Measurements from ENCODE around the gene TNFAIP8.

TNFAIP8 gene

DNA sequence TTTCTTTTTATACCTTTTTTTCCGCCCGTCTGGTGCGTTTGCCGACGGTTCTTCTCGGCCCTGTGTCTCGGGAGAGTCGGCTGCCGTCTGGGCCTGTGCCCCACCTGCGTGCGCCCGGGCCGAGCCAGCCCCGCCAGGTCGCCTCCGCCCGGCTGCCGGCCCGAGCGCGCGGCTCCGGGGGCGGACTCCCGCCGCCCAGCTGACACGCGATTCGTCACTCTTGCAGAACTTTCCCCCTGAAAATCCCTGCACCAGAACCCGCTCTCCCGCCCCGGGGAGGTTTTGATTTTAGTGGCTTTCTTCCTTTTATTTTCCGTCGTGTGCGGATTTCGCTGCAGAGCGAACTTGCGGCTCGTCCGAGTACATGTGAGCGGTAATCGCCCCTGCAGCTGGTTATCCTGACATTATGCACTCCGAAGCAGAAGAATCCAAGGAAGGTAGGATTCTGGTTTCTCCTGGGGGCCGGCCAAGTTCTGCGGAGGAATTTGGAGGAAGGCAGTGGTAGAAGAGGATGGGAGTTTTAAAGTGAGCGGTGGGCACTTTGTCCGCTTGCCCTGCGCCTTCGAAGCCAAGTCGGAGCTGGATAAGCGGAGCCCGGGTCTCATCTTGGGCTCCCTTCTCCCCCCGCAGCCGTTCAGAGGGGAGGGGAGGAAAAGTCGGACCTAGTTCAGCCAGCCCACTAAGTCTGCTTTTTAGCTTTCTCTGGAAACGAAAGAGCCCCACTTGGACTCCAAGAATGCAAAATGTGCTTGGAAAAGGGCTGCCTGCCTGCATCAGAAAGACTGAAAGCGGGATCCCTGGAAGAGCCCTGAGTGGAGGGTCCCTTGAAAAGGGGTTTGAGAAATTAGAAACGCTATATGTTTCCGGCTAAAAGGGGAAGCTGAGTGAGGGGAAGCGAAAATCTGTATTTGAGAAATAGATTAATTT, at the start of gene TNFAIP8:
TSS of gene TNFAIP8 (plus strand) at position 335 of the 927 bp plus-strand sequence. CDS start at position 407, 72 bp downstream.
- peak; percentile 70 to 81 for DNase-seq (ENCODE audit: low read depth in 2 of 2)

DNA sequence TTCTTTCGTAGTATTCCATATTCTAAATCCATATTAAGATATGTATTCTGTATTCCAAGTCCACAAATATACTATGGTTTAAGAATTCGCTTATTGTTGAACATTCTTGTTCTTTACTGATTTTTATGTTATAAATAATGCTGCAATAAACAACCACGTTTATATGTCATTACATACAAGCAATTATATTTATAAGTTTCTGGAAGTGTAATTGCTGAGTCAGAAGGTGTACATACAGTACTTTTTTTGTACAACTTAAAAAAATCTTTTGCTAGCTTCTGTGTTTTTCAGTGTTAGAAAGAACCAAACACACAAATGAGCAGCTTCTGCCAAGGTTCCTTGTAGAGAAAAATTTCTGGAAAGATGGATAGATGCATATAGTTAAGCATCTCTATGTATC, 48.6 kb upstream of the TNFAIP8 start:
- no peak for DNase-seq (ENCODE audit: low read depth in 2 of 2)

DNA sequence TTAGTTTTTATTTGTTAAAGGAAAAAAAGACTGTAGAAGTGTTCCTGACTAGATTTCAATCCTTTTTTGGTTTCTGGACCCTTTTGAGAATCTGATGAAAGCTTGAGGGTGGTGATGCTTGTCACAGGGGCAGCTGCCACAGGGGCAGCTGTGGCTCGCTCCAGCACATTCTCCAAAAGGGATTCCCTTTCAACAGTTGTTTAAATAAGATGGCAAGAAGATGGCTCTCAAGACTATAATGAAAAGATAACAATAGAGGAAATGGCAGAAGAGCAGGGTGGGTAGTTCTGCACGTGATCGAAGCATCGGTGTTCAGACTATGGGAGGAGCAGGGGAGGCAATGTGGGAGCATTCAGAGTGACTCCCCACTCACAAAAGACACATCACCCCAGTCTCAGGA, 46.5 kb upstream of the TNFAIP8 start:
- DNase-seq (ENCODE audit: low read depth in 2 of 2), result no peak

DNA sequence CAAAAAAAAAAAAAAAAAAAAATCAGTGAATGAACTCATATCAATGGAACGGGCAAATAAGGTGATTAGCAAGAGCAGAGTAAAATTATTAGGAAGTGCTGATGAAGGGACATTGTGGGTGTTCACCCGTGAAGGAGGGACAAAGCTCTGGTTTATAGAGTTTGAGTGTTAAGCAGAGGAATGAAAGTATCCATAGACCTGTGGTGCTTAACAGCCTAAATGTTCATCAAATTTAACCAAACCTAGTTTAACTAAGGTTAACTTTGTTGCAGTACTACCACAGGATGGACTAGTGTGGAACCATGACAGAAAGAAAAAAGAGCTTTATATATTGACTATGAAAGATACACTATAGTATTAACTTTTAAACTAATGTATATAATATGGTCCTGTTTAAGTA, 44.1 kb upstream of the TNFAIP8 start:
- no peak for DNase-seq (ENCODE audit: low read depth in 2 of 2)

DNA sequence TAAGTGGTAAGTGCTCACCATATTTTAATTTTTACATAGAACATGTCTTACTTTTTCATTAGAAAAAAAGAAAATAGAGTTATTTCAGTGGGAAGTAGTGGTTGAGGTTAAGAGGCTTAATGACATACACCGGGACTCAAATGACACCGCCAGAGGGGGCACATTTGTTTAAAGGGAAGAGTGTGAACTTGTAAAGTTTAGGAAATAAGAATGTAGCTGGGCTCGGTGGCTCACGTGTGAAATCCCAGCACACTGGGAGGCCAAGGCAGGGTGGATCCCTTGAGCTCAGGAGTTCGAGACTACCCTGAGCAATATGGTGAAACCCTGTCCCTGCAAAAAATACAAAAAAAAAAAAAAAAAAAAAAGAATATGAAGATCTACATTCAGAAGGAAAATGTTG, 43.4 kb upstream of the TNFAIP8 start:
- DNase-seq (ENCODE audit: low read depth in 2 of 2), result no peak

DNA sequence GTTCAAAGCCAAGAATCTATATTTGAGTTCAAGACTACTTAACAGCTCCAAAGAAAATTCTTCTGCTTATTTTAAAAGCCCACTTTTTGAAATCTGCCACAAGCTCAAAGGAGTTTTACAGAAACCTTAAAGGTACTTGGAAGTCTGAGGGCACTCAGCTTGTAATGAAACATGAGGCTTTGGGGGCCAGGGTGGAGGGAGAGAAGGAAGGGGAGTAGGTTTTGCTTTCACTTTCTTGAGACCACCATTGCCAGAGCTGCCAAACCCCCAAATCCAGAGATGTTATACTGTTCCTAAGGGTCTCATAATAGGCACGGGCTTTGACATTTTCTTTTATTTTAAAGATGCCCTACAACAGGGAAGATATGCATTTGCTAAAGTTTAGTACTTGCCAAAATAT, 42.6 kb upstream of the TNFAIP8 start:
- DNase-seq (ENCODE audit: low read depth in 2 of 2), result no peak

DNA sequence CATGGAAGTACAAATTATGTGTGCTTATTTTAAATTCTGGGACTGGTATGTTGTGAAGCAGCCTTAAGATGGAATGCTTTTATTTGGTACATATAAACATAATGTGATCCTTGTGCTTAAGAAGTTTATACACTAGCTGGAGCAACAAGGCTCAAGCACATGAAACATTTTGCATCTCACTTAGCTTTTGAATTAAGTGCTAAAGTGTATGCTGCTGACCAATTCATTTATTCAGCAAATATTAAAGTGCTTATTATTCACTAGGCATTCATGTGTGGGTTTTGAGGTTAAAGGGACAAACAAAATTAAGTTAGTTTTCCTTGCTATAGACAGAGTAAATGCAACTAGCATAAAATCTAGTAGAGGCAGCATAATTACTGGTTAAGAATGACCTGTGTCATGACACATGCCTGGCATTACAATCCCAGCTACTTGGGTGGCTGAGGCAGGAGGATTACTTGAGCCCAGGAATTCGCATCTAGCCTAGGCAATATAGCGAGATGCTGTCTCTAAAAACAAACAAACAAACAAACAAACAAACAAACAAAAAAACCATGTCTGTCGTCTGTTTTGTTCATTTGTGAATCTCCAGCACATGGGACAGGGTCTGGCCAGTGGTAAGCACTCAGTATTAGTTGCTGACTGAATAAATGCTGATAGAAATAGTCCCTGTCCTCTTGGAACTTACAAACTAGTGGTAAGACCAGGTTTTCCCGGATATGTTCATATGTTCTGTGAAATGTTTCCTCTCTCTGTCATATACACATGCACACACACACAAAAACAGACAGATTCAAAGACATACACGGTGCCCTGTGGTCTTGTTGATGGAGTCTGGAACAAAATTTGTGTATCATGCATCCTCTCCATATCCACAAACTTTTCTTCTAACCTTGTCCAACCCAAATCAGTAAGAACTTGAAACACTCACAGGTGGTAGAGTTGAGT, 41.9 kb upstream of the TNFAIP8 start:
- DNase-seq (ENCODE audit: low read depth in 2 of 2), result no peak

DNA sequence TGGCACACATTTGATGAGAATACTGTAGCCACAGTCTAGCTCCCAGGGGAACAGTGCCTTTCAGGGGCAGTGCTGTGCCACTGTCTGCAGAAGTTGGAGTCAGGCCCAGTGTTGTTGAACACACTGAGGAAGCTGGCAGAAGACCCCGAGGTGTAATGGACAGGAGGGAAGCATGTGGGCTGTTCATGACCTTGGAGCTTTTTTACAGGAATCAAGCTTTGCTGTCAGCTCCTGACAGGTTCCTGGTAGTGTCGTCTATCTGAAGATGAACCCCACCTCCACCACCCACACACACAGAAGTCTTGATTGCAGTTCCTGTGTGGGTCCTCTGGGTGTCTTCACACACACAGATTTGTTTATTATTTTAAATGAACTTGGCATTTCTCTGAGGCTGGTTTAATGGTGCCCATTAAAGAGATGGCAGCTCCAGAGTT, 40.3 kb upstream of the TNFAIP8 start:
- DNase-seq (ENCODE audit: low read depth in 2 of 2), result no peak

DNA sequence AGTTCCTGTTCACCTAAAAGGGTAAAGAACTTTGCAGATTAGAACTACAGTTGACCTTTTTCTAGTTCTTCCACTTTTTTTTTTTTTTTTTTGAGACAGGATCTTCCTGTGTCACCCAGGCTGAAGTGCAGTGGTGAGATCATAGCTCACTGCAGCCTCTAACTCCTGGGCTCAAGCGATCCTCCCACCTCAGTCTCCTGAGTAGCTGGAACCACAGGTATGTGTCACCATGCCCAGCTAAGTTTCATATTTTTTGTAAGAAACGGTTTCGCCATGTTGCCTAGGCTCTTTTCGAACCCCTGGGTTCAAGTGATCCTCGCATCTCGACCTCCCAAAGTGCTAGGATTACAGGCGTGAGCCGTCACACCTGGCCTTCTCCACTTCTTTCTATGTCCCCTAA, 39.7 kb upstream of the TNFAIP8 start:
- DNase-seq (ENCODE audit: low read depth in 2 of 2), result no peak

DNA sequence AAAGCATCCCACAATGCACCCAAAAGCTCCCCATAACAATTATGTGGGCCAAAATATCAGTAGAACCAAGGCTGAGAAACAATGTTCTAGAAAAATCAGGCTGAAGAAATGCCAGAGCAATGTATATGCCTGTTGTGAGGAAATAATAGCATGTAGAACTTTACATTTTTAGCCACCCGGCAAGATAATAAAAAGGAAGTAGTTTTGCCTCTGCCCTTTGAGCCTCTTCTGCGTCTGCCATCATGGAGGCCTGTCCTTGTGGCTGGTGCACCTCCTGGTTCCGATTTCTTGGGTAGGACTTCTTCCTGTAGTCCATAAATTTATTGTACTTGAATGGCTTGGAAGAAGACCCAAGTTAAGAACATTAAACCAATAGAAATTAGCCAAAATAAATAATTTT, 38.9 kb upstream of the TNFAIP8 start:
- no peak for DNase-seq (ENCODE audit: low read depth in 2 of 2)

DNA sequence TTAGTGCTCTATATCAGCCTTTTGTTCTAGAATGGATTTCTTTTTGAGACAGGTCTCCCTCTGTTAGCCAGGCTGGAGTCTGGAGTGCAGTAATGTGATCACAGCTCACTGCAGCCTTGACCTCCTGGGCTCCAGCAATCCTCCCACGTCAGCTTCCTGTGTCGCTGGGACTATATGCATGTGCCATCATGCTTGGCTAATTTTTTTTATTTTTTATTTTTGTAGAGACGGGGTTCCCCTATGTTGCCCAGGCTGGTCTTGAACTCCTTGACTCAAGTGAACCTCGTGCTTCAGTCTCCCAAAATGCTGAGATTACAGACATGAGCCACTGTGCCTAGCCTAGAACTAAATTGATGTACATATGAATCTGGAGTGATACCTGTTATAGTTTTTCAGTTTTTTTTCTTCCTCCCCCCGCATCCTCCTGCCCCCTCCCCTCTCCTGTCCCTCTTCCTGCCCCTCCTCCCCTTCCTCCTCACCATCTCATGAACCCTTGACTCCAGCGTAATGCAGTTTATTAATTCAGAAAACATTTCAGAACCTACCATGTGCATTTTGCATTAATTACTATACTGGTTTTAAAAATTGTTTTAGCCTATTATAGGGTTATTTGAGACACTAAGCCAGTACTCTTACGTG, 37.4 kb upstream of the TNFAIP8 start:
- no peak for DNase-seq (ENCODE audit: low read depth in 2 of 2)

DNA sequence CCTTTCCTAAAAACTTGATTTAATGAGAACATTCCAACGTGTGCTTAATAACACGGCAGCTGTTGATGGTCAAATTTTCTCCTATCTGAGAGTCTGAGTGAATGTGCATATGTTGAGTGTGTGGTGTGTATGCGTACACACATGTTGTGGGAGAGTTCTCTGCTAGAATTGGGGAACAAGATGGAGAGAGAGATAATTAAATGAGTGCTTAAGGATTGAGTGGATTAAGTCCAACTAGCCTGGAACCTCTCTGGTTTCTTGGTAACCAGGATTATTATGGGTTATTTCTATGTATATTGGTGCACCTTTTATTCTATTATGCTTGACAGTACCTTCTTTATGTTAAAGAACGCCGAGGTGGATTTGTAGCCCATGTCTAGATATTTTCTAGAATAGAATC, 36.4 kb upstream of the TNFAIP8 start:
- no peak for DNase-seq (ENCODE audit: low read depth in 2 of 2)

DNA sequence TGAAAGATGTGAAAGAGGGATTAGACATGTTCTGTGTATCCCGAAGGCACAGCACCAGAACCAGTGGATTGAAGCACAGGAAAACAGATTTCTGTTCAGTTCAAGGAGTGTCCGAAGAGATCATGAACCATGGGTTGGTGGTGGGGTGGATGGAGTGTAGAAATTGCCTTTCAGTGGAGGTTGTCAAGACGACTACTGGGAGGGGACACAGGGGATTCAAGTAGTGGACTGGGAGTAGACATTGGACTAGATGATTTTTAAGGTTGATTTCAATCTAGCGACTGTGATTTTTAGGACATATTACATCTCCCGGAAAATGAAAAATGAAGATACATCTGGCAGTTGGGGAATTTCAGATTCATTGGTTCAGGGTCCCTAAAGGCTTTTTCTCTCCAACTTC, 35.9 kb upstream of the TNFAIP8 start:
- no peak for DNase-seq (ENCODE audit: low read depth in 2 of 2)

DNA sequence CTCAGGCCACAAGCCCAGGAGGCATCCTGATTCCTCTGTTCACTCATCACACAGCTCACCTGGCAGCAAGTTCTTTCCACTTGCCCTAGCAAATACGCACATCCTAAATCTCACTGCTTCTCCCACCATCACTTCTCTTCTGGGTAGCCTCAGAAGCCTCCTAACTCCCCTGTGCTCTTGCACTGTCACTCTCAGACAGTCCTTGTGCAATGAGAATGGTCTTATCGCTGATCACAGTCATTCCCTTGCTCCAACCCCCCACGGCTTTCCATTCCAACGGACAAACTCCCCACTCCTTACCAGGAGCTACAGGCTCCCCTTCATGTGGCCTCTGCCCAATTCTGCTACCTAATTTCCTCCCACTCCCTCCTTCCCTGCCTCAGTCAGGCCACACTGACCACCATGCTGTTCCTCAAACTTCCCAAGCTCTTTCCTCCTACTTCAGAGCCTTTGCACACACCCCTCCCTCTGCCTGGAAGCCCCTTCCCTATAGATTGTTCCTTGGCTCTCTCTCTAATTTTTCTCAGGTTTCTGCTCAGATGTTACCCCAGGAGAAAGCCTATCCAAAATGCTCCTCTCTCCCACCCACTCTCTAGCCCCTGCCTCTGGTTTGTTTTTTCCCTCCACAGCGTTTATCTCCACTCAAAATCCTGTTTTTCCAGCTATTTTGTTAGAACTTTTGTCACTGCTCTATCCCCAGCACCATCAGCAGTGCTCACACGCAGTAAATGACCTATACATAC, 34.1 kb upstream of the TNFAIP8 start:
- DNase-seq (ENCODE audit: low read depth in 2 of 2), result no peak

DNA sequence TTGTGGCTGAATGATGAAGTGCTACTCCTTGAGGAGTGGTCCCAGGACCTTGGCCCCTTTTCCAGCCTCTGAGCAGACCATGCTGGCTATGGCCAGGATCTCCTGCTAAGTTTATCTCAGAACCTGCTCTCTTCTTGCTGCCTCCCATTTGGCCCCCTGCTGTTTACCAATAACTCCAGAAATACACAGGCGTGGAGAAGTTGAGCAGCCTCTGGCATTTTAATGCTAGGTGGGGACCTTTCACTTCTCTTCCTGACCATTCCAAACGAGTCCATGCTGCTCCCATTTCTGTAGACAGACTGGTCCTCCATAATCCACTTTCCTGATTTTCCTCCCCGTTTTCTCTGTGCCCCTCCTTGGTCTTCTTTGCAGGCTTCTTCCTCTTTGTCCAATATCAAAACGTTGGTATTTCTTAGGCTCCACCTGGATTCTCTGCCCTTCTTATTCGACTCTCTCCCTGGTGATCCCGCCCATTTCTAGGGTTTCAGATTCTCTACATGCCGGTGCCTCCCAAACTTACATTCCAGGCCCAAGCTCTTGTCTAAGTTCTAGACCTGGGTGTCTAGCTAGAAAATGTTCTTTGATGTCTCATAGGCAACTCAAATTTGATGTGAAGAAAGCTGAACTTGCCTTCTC, 33.4 kb upstream of the TNFAIP8 start:
- no peak for DNase-seq (ENCODE audit: low read depth in 2 of 2)

DNA sequence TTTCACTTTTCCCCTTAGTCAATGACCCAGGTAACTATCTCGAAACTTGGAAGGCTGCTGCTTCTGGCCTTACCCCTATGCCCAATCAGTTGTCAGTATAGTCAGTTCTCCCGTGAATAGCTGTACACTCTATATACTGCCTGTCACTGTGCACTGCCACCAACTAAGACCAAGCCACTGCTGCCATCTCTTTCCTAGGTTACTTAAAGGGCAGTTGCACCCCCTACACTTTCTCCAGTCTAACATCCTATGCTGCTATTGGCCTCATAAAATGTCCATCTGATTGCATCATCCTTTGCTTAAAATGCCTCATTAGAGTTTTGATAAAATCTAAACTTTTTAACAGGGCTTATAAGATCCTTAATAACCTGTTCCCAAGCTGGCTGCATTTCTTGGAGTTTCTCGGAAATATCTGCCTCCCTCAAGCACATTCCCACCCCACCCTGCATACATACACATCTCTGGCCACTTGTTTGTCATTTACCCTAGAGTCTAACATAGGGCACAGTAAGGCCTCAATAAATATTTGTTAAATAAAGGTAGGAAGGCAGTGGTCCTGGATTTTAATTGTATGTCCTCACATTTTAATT, 32.8 kb upstream of the TNFAIP8 start:
- no peak for DNase-seq (ENCODE audit: low read depth in 2 of 2)

DNA sequence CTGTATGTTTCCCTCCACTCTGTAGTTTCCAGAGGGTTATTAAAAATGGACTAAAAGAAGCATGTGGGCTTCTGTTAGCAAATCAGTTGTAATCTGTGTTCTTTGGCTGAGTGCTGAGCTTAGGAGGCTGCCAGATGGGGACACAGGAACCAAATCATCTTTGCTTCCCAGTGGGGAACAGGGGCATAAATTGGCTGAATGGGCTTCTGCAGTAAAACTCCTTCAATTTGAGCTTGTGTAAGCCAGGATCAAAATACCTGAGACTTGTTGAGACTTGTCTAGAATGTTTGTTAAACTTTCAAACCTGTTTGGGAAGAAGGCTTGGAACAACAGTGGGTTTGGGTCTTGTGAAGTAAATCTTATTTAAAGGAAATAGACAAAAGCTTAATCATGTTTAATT, 32.2 kb upstream of the TNFAIP8 start:
- DNase-seq (ENCODE audit: low read depth in 2 of 2), result no peak

DNA sequence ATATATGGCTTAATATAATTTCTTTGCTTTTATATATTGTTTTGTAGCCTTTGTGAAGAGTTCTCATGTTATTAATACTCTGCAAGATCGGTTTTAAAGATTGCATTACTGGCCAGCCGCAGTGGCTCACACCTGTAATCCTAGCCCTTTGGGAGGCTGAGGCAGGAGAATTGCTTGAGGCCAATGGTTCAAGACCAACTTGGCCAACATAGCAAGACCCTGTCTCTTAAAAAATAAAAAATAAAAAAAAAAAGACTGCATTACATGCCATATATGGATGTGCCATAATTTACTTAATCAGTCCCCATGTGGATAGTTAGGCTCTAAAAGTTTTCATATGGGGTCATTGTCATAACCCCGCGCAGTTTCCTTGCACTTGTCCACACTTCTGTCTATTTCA, 31.0 kb upstream of the TNFAIP8 start:
- DNase-seq (ENCODE audit: low read depth in 2 of 2), result no peak

DNA sequence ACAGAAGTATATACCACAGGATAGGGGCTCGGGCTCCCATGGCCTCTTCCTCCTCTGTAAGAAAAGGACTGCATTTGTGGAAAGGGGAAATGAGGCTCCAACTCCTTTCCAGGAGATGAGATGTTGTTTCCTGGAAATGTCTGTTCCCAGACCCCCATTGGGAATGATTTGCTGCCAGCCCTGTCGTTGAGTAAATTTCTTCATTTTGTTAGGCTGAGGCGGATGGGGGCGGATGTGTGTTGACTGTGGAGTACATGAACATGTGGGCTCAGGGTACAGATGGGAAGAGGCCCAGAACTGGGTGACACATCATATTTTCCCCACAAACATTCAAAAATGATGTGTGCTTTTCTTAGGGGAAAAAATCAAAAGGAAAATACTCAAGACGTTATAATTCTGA, 28.8 kb upstream of the TNFAIP8 start:
- DNase-seq (ENCODE audit: low read depth in 2 of 2), result no peak

DNA sequence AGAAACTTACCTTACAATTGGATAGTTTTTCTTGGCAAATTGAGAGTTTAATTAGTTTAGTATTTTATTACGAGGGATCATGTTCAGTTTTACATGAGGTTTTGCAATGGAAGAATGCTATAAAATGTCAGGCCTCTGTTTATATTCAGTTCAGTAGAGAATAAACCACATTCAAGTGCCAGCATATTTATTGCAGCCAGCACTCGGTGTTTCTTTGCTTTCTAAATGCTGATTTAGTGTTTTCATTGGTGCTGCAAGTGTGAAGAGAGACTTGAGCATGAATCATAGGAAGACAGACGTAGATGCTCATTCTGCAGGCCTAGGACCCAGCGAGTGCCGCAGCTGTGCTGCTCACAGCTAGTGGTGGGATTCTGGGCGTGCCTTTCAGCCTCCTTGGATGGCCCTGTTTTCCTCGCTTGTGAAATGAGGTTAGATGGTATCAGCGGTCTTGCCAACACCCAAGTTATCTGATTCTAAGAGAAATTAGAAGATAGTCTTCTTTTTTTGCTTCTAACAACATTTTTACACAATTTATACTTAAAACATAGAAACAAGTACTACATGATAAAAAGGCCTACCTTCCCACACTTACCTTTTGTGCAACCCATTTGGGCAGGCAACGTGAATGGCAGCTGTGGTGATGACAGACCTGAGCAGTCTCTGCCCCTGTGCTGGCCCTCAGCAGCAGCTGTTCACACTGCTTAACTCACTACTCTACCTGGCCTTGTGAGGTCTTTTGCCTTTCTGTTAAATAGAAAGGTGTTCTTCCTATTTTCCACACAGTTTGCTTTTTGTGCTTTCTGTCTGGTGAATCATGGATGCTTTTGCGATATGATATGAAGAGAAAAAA, 26.8 kb upstream of the TNFAIP8 start:
- no peak for DNase-seq (ENCODE audit: low read depth in 2 of 2)

Data from stimulated activated CD4-positive, alpha-beta T cell treated with anti-CD3 and anti-CD28 coated beads, Interleukin-4, amount 100 ng/mL, for 48 hours (primary cell).